Measurements from ENCODE around the gene COL7A1.

DNA sequence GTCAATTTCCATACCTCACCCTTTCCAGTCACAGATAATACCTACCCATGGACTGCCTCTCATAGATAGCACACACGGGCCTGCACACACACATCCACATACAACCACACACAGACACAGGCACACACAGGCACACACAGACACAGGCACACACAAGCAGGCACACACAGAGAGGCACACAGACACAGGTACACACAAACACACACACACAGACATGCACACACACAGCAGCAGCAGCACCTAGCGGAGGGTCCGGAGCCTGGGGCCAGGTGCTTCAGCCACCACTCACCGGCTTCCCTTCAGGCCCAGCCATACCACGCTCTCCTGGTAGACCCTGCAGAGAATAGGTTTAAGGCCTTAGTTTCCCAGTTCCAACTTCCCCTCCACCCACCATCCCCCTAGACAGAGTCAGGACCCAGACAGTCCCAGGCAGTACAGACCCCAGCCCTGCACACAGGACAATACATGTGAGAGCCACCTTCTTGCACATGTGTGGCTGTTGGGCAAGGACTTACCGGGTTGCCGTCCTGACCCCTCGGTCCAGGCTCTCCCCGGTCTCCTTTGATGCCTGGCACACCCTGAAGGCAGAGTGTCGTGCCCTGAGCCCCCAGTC lies 21.1 kb downstream of the COL7A1 start:
- no peak for TF ChIP-seq POLR2AphosphoS5 (IDR thresholded peaks at IDR 0.05)
- TF ChIP-seq, protein P1, sequence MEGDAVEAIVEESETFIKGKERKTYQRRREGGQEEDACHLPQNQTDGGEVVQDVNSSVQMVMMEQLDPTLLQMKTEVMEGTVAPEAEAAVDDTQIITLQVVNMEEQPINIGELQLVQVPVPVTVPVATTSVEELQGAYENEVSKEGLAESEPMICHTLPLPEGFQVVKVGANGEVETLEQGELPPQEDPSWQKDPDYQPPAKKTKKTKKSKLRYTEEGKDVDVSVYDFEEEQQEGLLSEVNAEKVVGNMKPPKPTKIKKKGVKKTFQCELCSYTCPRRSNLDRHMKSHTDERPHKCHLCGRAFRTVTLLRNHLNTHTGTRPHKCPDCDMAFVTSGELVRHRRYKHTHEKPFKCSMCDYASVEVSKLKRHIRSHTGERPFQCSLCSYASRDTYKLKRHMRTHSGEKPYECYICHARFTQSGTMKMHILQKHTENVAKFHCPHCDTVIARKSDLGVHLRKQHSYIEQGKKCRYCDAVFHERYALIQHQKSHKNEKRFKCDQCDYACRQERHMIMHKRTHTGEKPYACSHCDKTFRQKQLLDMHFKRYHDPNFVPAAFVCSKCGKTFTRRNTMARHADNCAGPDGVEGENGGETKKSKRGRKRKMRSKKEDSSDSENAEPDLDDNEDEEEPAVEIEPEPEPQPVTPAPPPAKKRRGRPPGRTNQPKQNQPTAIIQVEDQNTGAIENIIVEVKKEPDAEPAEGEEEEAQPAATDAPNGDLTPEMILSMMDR (IDR thresholded peaks at IDR 0.05 in 8 of 11, conservative IDR thresholded peaks at IDR 0.05 in 3 of 11), result no peak
